Measurements from ENCODE around the gene PCSK6.

DNA sequence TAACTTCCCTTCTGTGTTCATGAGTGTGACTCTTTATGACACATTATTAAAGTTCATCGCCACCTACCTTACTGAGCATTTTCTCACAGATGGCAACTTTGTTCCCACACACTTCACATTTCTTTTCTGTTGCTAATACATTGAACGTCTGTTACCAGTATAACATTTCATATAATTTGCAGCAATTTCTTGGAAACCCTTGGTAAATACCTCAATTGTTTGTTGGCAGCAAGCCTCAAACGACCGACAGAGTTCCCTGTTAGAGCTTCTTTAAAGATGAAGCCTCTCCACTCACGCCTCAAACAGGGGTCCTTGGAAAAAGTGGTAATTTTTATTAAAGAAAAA, 234.5 kb downstream of the PCSK6 start:
- TF ChIP-seq POLR2A (IDR thresholded peaks at IDR 0.05; ENCODE audit: low read length) (no peak), GATA1 (IDR thresholded peaks at IDR 0.05; ENCODE audit: low read depth, low read length) (no peak)

All from erythroblast (primary cell).